ENCODE data around the gene CCDC6. TPM values are rescaled to one million over a fixed set of nuclear protein-coding genes. Genes with fewer than 3 reads are reported as not detected.

Gene CCDC6
- total RNA-seq, 3 donors from 2014 or later (not counting 1 experiment from before 2014, with no cell fraction given): 19.7 to 23.4 (median 20.8) TPM

DNA sequence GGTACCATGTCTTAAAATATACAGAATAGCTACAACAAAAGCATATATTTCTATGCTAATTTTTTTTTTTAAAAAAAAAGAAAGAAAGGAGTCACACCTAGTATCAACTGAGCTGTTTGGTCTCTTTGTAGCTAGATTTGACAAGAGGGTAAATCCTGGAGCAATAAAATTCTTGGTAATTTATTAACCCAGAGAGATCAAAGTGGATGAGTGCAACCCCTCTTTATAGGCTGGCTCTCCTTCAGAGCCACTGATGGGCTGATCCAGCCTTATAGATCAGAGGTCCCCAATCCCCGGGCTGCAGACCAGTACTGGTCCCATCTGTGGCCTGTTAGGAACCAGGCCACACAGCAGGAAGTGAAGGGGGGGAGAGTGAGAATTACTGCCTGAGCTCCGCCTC lies 133.3 kb downstream of the CCDC6 start:
- no peaks in the 10 kb centered on the region for H3K4me1 ChIP-seq (ENCODE audit: control insufficient read depth, insufficient read depth, low read length)
- intact Hi-C loops (cut with micrococcal nuclease): no loop called here
- ATAC-seq: no peak
- no peak overlapping the region for H3K4me3 Mint-ChIP-seq
- no peaks in the 10 kb centered on the region for H3K36me3 Mint-ChIP-seq
- no peaks in the 10 kb centered on the region for H3K4me1 Mint-ChIP-seq
- H3K9me3 ChIP-seq (ENCODE audit: control insufficient read depth, insufficient read depth, low read length): no peaks in the 10 kb centered on the region
- H3K27me3 ChIP-seq (ENCODE audit: control insufficient read depth, insufficient read depth, low read length): no peaks in the 10 kb centered on the region
- no peak overlapping the region for H3K27ac Mint-ChIP-seq
- H3K4me3 ChIP-seq (ENCODE audit: low read length): no peak overlapping the region
- peaks cover 0 to 6% of the 10 kb centered on the region in 2 donors for H3K27me3 Mint-ChIP-seq (ENCODE audit: low read depth in 2 of 2)
- WGBS (ENCODE audit: insufficient coverage): 85% methylated on average over 2 of the region's 2 CpGs
- no peaks in the 10 kb centered on the region for H3K36me3 ChIP-seq (ENCODE audit: control insufficient read depth, insufficient read depth, low read length)
- no peak for DNase-seq
- H3K27ac ChIP-seq (ENCODE audit: low read length): no peak overlapping the region
- H3K9me3 Mint-ChIP-seq: no peaks in the 10 kb centered on the region
- TF ChIP-seq, protein P1, sequence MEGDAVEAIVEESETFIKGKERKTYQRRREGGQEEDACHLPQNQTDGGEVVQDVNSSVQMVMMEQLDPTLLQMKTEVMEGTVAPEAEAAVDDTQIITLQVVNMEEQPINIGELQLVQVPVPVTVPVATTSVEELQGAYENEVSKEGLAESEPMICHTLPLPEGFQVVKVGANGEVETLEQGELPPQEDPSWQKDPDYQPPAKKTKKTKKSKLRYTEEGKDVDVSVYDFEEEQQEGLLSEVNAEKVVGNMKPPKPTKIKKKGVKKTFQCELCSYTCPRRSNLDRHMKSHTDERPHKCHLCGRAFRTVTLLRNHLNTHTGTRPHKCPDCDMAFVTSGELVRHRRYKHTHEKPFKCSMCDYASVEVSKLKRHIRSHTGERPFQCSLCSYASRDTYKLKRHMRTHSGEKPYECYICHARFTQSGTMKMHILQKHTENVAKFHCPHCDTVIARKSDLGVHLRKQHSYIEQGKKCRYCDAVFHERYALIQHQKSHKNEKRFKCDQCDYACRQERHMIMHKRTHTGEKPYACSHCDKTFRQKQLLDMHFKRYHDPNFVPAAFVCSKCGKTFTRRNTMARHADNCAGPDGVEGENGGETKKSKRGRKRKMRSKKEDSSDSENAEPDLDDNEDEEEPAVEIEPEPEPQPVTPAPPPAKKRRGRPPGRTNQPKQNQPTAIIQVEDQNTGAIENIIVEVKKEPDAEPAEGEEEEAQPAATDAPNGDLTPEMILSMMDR (IDR thresholded peaks at IDR 0.05): no peak

DNA sequence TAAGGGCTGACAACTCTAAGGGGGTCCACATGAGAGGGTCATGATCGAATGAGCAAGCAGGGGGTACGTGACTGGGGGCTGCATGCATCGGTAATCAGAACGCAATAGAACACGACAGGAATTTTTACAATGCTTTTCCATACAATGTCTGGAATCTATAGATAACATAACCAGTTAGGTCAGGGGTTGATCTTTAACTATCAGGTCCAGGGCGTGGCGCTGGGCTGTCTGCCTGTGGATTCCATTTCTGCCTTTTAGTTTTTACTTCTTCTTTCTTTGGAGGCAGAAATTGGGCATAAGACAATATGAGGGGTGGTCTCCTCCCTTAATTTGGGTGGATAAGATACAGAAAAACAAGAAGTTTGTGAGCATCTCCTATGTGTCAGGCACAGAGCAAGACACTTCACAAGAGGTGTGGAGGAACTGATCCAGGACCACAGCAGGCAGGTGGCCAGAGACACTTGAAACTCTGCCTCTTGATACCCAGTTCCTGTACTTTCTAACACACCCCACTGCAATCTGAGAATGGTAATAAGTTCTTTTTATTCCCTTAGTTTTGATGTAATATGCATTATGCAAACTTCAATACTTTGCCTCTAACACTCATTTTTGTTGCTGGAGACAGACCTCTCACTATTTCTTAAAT lies 135.1 kb downstream of the CCDC6 start:
- TF ChIP-seq, protein P1 (IDR thresholded peaks at IDR 0.05): no peak
- intact Hi-C loops (cut with micrococcal nuclease): no loop called here
- Histone ChIP-seq H3K27me3 (ENCODE audit: control insufficient read depth, insufficient read depth, low read length) (no peaks in the 10 kb centered on the region), H3K9me3 (ENCODE audit: control insufficient read depth, insufficient read depth, low read length) (no peaks in the 10 kb centered on the region), H3K4me3 (ENCODE audit: low read length) (no peak overlapping the region), H3K27ac (ENCODE audit: low read length) (no peak overlapping the region), H3K4me1 (ENCODE audit: control insufficient read depth, insufficient read depth, low read length) (no peaks in the 10 kb centered on the region), H3K36me3 (ENCODE audit: control insufficient read depth, insufficient read depth, low read length) (no peaks in the 10 kb centered on the region)
- no peaks in the 10 kb centered on the region for H3K9me3 Mint-ChIP-seq
- H3K36me3 Mint-ChIP-seq: no peaks in the 10 kb centered on the region
- DNase-seq: no peak
- 88% methylated on average over 5 of the region's 7 CpGs for WGBS (ENCODE audit: insufficient coverage)
- H3K4me1 Mint-ChIP-seq: no peaks in the 10 kb centered on the region
- no peak overlapping the region for H3K27ac Mint-ChIP-seq
- ATAC-seq: no peak
- peaks cover 0 to 6% of the 10 kb centered on the region in 2 donors for H3K27me3 Mint-ChIP-seq (ENCODE audit: low read depth in 2 of 2)
- no peak overlapping the region for H3K4me3 Mint-ChIP-seq

DNA sequence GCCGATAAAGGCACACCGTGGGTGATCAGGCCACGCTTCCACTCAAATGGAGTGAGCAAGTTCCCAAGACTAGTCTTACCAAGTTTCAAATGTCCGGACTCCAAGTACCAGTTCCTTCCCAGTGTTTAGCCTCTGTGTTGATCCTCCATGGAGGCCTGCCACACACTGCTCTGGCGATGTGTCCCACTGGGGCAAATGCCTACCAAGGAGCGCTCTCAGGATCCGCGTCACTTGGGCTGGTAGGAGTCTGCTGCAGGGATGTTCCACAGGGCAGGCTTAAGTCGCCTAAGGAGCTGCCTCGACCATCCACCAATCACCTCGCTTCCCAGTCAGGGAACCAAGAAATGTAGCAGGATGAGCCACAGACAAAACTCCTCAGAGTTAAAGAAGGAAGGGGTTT lies 135.7 kb downstream of the CCDC6 start:
- DNase-seq (no peak), ATAC-seq (no peak)
- TF ChIP-seq, protein P1 (IDR thresholded peaks at IDR 0.05): no peak
- H3K4me1 ChIP-seq (ENCODE audit: control insufficient read depth, insufficient read depth, low read length): no peaks in the 10 kb centered on the region
- H3K27ac ChIP-seq (ENCODE audit: low read length): no peak overlapping the region
- no peaks in the 10 kb centered on the region for H3K9me3 Mint-ChIP-seq
- no peak overlapping the region for H3K4me3 Mint-ChIP-seq
- no peaks in the 10 kb centered on the region for H3K36me3 ChIP-seq (ENCODE audit: control insufficient read depth, insufficient read depth, low read length)
- no peaks in the 10 kb centered on the region for H3K36me3 Mint-ChIP-seq
- H3K4me3 ChIP-seq (ENCODE audit: low read length): no peak overlapping the region
- no peaks in the 10 kb centered on the region for H3K9me3 ChIP-seq (ENCODE audit: control insufficient read depth, insufficient read depth, low read length)
- no peaks in the 10 kb centered on the region for H3K27me3 ChIP-seq (ENCODE audit: control insufficient read depth, insufficient read depth, low read length)
- peaks cover 0 to 6% of the 10 kb centered on the region in 2 donors for H3K27me3 Mint-ChIP-seq (ENCODE audit: low read depth in 2 of 2)
- H3K27ac Mint-ChIP-seq: no peak overlapping the region
- intact Hi-C loops (cut with micrococcal nuclease): no loop called here
- 95% methylated on average over 11 of the region's 11 CpGs for WGBS (ENCODE audit: insufficient coverage)
- no peaks in the 10 kb centered on the region for H3K4me1 Mint-ChIP-seq

DNA sequence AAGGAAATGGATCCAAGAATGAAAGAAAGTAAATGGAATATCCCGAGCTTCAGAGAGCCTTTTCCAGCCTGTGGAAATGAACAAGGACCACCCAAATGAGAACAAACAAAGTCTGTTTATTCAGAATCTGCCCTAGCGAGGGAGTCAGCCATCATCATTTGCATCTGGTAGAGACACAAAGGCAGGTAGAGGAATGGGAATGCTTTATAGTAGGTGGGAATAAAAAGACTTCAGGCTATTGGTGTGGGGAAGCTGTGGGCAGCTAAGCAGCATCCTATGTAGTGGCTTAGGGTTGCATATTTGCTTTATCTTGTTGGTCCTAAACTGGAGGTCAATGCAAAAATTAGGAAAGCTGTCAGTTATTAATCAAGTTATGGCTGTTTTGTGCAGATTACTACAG lies 143.9 kb downstream of the CCDC6 start:
- H3K36me3 Mint-ChIP-seq: no peaks in the 10 kb centered on the region
- H3K27ac Mint-ChIP-seq: no peak overlapping the region
- no peaks in the 10 kb centered on the region for H3K9me3 ChIP-seq (ENCODE audit: control insufficient read depth, insufficient read depth, low read length)
- no peaks in the 10 kb centered on the region for H3K4me1 ChIP-seq (ENCODE audit: control insufficient read depth, insufficient read depth, low read length)
- H3K27me3 Mint-ChIP-seq (ENCODE audit: low read depth in 2 of 2): peaks cover 0 to 10% of the 10 kb centered on the region in 2 donors
- no peak for ATAC-seq
- intact Hi-C loops (cut with micrococcal nuclease): no loop called here
- no peaks in the 10 kb centered on the region for H3K36me3 ChIP-seq (ENCODE audit: control insufficient read depth, insufficient read depth, low read length)
- H3K4me1 Mint-ChIP-seq: no peaks in the 10 kb centered on the region
- H3K4me3 ChIP-seq (ENCODE audit: low read length): no peak overlapping the region
- no peak overlapping the region for H3K4me3 Mint-ChIP-seq
- TF ChIP-seq, protein P1 (IDR thresholded peaks at IDR 0.05): no peak
- WGBS (ENCODE audit: insufficient coverage): 81% methylated on average over 2 of the region's 2 CpGs
- no peak for DNase-seq
- H3K27ac ChIP-seq (ENCODE audit: low read length): no peak overlapping the region
- H3K27me3 ChIP-seq (ENCODE audit: control insufficient read depth, insufficient read depth, low read length): no peaks in the 10 kb centered on the region
- peaks cover 0 to 3% of the 10 kb centered on the region in 2 donors for H3K9me3 Mint-ChIP-seq

All from natural killer cell (primary cell).